ENCODE results near the gene SRRM4. TPM values are rescaled to one million over a fixed set of nuclear protein-coding genes. Genes with fewer than 3 reads are reported as not detected.

The SRRM4 gene
- total and polyA plus RNA-seq, 2 experiments from 2014 or later, result 0.53 to 0.63 TPM

DNA sequence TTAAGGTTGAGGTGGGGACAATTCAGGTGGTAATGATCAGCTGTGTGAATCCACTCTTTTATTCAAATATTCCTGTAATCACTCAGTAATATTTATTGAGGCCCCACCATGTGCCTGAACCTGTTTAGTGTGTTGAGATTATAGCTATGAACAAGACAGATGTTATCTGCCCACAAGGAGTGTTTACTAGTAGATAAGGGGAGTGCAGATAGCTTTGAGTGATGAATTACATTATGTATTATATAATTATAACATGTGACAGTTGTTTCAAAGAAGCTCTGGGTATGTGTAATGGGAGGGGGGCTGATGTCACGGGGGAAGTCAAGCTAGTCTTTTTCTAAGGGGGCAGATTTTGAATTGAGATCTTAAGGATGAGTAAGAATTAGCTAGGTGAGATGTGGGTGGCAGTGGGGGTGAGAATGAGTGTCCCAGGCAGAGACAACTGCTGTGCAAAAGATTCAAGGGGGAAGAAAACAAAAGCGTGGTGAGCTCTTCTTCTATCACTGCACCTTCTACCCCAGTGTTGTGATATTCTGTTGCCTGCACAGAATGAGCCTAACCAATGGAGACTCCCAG, 21.3 kb upstream of the SRRM4 start:
- Histone ChIP-seq H3K9me2 (ENCODE audit: insufficient read depth) (0 out of 2 replicates have a peak, but pooled peaks cover 6% of the 10 kb centered on the region), H2AFZ (no peak overlapping the region), H3K79me2 (replicated peaks; ENCODE audit: insufficient read depth) (no peaks in the 10 kb centered on the region), H3K27ac (ENCODE audit: low read depth) (no peak overlapping the region), H3K36me3 (ENCODE audit: insufficient read depth) (no peaks in the 10 kb centered on the region), H3K27me3 (ENCODE audit: insufficient read depth) (no peaks in the 10 kb centered on the region), H3K4me3 (no peak overlapping the region), H3K4me2 (no peak overlapping the region), H4K20me1 (replicated peaks; ENCODE audit: insufficient read depth) (no peaks in the 10 kb centered on the region), H3K4me1 (ENCODE audit: insufficient read depth) (peaks cover 10% of the 10 kb centered on the region; the same call in 1 of the 2 replicates), H3F3A (replicated peaks; ENCODE audit: low read depth) (no peaks in the 10 kb centered on the region)
- Mint-ChIP-seq H3K36me3 (ENCODE audit: low read depth) (no peaks in the 10 kb centered on the region), H3K27ac (no peak overlapping the region), H3K4me1 (peaks cover 6% of the 10 kb centered on the region; the same call in 2 of the 3 replicates), H3K9me3 (peaks cover 10% of the 10 kb centered on the region), H3K27me3 (ENCODE audit: insufficient read depth, low read depth, poor library complexity) (peaks cover 4% of the 10 kb centered on the region), H3K4me3 (no peak overlapping the region)
- TF ChIP-seq CREB1 (CRISPR knock-in tag; IDR thresholded peaks at IDR 0.05; ENCODE audit: low read depth), result no peak
- no peak for TF ChIP-seq POLR2AphosphoS5 (IDR thresholded peaks at IDR 0.05; ENCODE audit: low read depth)
- no peak for TF ChIP-seq ZNF462 (CRISPR knock-in tag; IDR thresholded peaks at IDR 0.05)
- TF ChIP-seq ZNF114 (CRISPR knock-in tag; IDR thresholded peaks at IDR 0.05), result no peak
- TF ChIP-seq STAT1 (IDR thresholded peaks at IDR 0.05; ENCODE audit: unreplicated experiment), result no peak
- TF ChIP-seq, protein P1, sequence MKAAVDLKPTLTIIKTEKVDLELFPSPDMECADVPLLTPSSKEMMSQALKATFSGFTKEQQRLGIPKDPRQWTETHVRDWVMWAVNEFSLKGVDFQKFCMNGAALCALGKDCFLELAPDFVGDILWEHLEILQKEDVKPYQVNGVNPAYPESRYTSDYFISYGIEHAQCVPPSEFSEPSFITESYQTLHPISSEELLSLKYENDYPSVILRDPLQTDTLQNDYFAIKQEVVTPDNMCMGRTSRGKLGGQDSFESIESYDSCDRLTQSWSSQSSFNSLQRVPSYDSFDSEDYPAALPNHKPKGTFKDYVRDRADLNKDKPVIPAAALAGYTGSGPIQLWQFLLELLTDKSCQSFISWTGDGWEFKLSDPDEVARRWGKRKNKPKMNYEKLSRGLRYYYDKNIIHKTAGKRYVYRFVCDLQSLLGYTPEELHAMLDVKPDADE (IDR thresholded peaks at IDR 0.05), result no peak
- no peak for TF ChIP-seq EZH2 (IDR thresholded peaks at IDR 0.05; ENCODE audit: low read depth, unreplicated experiment)
- TF ChIP-seq JUNB (IDR thresholded peaks at IDR 0.05; ENCODE audit: unreplicated experiment), result no peak
- no peak for TF ChIP-seq EZH2phosphoT487 (IDR thresholded peaks at IDR 0.05; ENCODE audit: unreplicated experiment)
- no peak for TF ChIP-seq NANOG (IDR thresholded peaks at IDR 0.05; ENCODE audit: borderline replicate concordance)
- no peak for TF ChIP-seq CTCF (conservative IDR thresholded peaks at IDR 0.05; ENCODE audit: low read depth in 2 of 2)
- TF ChIP-seq, protein P2, sequence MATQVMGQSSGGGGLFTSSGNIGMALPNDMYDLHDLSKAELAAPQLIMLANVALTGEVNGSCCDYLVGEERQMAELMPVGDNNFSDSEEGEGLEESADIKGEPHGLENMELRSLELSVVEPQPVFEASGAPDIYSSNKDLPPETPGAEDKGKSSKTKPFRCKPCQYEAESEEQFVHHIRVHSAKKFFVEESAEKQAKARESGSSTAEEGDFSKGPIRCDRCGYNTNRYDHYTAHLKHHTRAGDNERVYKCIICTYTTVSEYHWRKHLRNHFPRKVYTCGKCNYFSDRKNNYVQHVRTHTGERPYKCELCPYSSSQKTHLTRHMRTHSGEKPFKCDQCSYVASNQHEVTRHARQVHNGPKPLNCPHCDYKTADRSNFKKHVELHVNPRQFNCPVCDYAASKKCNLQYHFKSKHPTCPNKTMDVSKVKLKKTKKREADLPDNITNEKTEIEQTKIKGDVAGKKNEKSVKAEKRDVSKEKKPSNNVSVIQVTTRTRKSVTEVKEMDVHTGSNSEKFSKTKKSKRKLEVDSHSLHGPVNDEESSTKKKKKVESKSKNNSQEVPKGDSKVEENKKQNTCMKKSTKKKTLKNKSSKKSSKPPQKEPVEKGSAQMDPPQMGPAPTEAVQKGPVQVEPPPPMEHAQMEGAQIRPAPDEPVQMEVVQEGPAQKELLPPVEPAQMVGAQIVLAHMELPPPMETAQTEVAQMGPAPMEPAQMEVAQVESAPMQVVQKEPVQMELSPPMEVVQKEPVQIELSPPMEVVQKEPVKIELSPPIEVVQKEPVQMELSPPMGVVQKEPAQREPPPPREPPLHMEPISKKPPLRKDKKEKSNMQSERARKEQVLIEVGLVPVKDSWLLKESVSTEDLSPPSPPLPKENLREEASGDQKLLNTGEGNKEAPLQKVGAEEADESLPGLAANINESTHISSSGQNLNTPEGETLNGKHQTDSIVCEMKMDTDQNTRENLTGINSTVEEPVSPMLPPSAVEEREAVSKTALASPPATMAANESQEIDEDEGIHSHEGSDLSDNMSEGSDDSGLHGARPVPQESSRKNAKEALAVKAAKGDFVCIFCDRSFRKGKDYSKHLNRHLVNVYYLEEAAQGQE (IDR thresholded peaks at IDR 0.05; ENCODE audit: unreplicated experiment), result no peak
- no peak for TF ChIP-seq ZNF331 (CRISPR knock-in tag; IDR thresholded peaks at IDR 0.05; ENCODE audit: low read depth)
- no peak for ATAC-seq
- no peak for DNase-seq (ENCODE audit: low spot score)
